Activated CD8-positive, alpha-beta memory T cell treated with anti-CD3 and anti-CD28 coated beads, Interleukin-2, amount 10 ng/mL, durations not matched to agents 7 days and 5 days (primary cell): Measurements from ENCODE around the gene EFNA5. TPM values are rescaled to one million over a fixed set of nuclear protein-coding genes. Genes with fewer than 3 reads are reported as not detected.
"Not testable (repeated sequence)": the region's sequence is repeated elsewhere in the genome, so short reads cannot be mapped to it uniquely, and the experiment has no call there.

Experiments
- ATAC-seq: fragments of 150-1000 bp; cut with Tn5 transposase; one replicate; pipeline ENCODE4 v1.10.0; 2021; ENCODE audit warnings: moderate library complexity
- CTCF ChIA-PET: fragments of 350-600 bp; sonication (Branson Sonifier 250); formaldehyde crosslinking; loops from one replicate; lab custom pipeline; 2021; ENCODE audit warnings: antibody characterized with exemption; lab: Charles Lee
- DNase-seq: peaks from one replicate; pipeline ENCODE4 v3.0.0-alpha.2; 2020
- H3K27ac Mint-ChIP-seq: one replicate; pipeline ENCODE4 v1.8.0; 2021; ENCODE audit warnings: mild to moderate bottlenecking, mixed read lengths
- H3K27me3 Mint-ChIP-seq: one replicate; pipeline ENCODE4 v1.8.0; 2021; ENCODE audit warnings: mixed read lengths
- H3K36me3 Mint-ChIP-seq: one replicate; pipeline ENCODE4 v1.8.0; 2021; ENCODE audit warnings: mild to moderate bottlenecking, mixed read lengths
- H3K4me1 Mint-ChIP-seq: one replicate; pipeline ENCODE4 v1.8.0; 2021; ENCODE audit warnings: mixed read lengths
- H3K4me3 Mint-ChIP-seq: one replicate; pipeline ENCODE4 v1.8.0; 2021; ENCODE audit warnings: mild to moderate bottlenecking, moderate library complexity, mixed read lengths
- H3K9me3 Mint-ChIP-seq: one replicate; pipeline ENCODE4 v1.8.0; 2022; ENCODE audit warnings: low read depth, mixed read lengths
- total RNA-seq, 2 experiments: library from RNA; stranded (reverse); gene quantifications; one replicate each; pipeline ENCODE4 v1.2.3, GENCODE V29; 2021

EFNA5 gene
- total RNA-seq, 2 experiments from 2014 or later: not detected

- Mint-ChIP-seq H3K4me1 (peaks cover 6% of the 10 kb centered on the region), H3K36me3 (no peaks in the 10 kb centered on the region), H3K4me3 (no peak overlapping the region), H3K27me3 (peaks cover 6% of the 10 kb centered on the region), H3K9me3 (no peaks in the 10 kb centered on the region), H3K27ac (no peak overlapping the region)
- ATAC-seq (no peak), DNase-seq (no peak)
- CTCF ChIA-PET: no interaction called here
Observed at GRCh38 chr5:107364443-107365319, 306.1 kb downstream of the EFNA5 start.

GRCh38 chr5:107363768-107364167 is 307.0 kb downstream of the EFNA5 start:
- peaks cover 6% of the 10 kb centered on the region for H3K27me3 Mint-ChIP-seq
- ATAC-seq: no peak
- CTCF ChIA-PET: no interaction called here
- peaks cover 6% of the 10 kb centered on the region for H3K4me1 Mint-ChIP-seq
- no peak for DNase-seq
- no peak overlapping the region for H3K27ac Mint-ChIP-seq
- no peaks in the 10 kb centered on the region for H3K36me3 Mint-ChIP-seq
- H3K4me3 Mint-ChIP-seq: no peak overlapping the region
- H3K9me3 Mint-ChIP-seq: no peaks in the 10 kb centered on the region

- ATAC-seq (no peak), DNase-seq (no peak)
- Mint-ChIP-seq H3K27me3 (peaks cover 6% of the 10 kb centered on the region), H3K9me3 (no peaks in the 10 kb centered on the region), H3K4me1 (peaks cover 6% of the 10 kb centered on the region), H3K36me3 (no peaks in the 10 kb centered on the region), H3K4me3 (no peak overlapping the region), H3K27ac (no peak overlapping the region)
- CTCF ChIA-PET: no interaction called here
Observed at GRCh38 chr5:107361945-107362344, 308.8 kb downstream of the EFNA5 start.

DNA sequence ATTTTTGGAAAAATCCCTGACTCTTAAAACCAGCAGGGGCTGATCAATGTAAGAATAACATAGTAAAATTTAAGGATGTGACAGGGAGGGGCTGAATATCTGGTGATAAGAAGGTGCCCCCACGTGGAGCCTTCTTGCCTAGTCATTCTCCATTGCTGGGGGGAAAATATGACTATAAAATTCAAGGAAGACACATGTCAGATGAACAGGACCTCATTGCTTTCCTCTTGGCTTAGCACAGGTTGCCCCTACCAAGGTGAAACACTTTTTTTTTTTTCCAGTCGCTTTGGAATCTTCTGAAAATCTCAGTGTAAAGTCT is 310.9 kb downstream of the EFNA5 start:
- Mint-ChIP-seq H3K27ac (no peak overlapping the region), H3K27me3 (peaks cover 3% of the 10 kb centered on the region), H3K4me1 (no peaks in the 10 kb centered on the region), H3K36me3 (no peaks in the 10 kb centered on the region), H3K9me3 (no peaks in the 10 kb centered on the region), H3K4me3 (no peak overlapping the region)
- CTCF ChIA-PET: no interaction called here
- no peak for DNase-seq
- ATAC-seq: no peak

DNA sequence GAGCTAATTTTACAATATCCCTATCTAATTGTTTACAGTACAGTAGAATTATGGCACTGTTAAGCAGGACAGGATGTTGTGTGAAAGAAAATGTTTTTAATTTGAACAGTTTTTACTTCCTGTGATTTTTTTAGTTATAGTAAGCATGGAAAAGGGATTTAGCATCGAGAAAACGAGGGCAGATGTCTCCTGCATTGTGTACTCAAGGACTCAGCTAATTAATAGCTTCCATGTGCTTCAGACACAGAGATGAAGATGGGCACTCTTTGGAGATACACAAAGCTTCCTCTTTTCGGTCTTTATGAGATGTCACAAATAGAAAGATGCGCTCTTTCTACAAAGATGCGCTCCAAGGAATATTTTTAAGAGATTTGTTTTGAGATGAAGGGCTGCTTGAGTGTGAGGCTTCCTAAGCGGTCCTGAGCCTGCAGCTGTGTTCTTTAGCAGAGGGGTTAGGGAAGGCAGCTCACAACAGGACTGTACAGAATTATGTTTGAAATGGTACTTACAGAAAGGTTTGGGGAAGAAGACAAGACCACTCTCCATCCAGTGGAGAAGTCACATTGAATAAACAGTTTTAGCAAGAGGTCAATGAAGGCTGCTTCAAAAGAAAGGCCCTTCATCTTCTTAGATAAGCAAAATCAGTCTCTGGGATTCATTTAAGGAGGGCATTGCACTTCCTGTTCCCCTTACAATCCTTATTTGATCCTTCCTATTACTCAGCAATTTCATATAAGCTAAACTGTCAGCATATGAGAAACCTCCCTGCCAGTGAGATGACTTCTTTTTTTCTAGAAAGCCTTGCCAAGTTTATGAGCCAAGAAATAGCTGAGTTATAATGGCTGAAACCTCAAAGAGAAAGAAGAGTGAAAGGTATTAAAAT is 311.5 kb downstream of the EFNA5 start:
- CTCF ChIA-PET: no interaction called here
- ATAC-seq (no peak), DNase-seq (no peak)
- Mint-ChIP-seq H3K36me3 (no peaks in the 10 kb centered on the region), H3K4me3 (no peak overlapping the region), H3K4me1 (no peaks in the 10 kb centered on the region), H3K27ac (no peak overlapping the region), H3K9me3 (no peaks in the 10 kb centered on the region), H3K27me3 (peaks cover 3% of the 10 kb centered on the region)

GRCh38 chr5:107356891-107357290 is 313.8 kb downstream of the EFNA5 start:
- DNase-seq (no peak), ATAC-seq (no peak)
- Mint-ChIP-seq H3K27ac (no peak overlapping the region), H3K36me3 (no peaks in the 10 kb centered on the region), H3K27me3 (no peaks in the 10 kb centered on the region), H3K4me3 (no peak overlapping the region), H3K9me3 (no peaks in the 10 kb centered on the region), H3K4me1 (no peaks in the 10 kb centered on the region)
- CTCF ChIA-PET: no interaction called here

DNA sequence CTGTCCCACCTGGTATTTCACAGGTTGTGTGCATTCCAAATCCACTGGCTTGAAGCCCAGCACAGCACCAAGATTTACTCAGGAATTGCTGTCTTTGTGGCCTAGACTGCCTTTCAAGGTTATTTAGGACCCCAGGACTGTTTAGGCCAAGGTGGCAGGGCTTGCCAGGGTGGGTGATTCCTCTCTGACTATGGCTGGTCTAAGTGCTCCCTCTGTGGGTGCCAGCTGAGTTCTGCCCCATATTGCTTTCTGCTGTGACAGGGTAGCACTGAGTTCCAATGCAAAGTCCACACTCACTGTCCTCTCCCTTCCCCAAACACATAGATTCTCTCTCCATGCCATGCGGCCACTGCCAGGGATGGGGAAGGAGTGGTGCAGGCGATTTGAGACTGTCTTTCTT is 318.2 kb downstream of the EFNA5 start:
- no peak overlapping the region for H3K27ac Mint-ChIP-seq
- H3K36me3 Mint-ChIP-seq: no peaks in the 10 kb centered on the region
- no peaks in the 10 kb centered on the region for H3K9me3 Mint-ChIP-seq
- DNase-seq (no peak), ATAC-seq (no peak)
- CTCF ChIA-PET: interaction anchor here (0.6 kb wide), 1 partner anchor 34 kb away, joined by 3 read pairs; no protein-coding TSS in a partner anchor
- no peaks in the 10 kb centered on the region for H3K4me1 Mint-ChIP-seq
- H3K4me3 Mint-ChIP-seq: no peak overlapping the region
- no peaks in the 10 kb centered on the region for H3K27me3 Mint-ChIP-seq

DNA sequence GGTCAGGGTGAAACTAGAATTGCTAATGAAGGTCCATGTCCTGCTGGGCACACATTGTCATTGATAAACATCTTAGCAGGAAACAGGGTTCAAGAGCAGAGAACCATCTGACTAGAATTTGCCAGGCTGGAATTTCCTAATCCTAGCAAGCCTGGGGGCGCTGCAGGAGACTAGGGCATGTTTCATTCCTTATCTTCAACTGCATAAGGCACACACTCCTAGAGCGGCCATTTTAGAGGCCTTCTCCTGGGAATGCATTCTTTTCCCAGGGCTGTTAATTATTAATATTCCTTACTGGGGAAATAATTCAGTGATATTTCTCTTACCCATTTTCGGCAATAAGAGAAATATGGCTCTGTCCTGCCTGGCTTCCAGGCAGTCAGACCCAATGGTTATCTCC is 324.2 kb downstream of the EFNA5 start:
- CTCF ChIA-PET, DNase-seq, H3K27ac Mint-ChIP-seq, H3K9me3 Mint-ChIP-seq, H3K4me1 Mint-ChIP-seq, H3K36me3 Mint-ChIP-seq, ATAC-seq, H3K27me3 Mint-ChIP-seq, H3K4me3 Mint-ChIP-seq: not testable (repeated sequence)

DNA sequence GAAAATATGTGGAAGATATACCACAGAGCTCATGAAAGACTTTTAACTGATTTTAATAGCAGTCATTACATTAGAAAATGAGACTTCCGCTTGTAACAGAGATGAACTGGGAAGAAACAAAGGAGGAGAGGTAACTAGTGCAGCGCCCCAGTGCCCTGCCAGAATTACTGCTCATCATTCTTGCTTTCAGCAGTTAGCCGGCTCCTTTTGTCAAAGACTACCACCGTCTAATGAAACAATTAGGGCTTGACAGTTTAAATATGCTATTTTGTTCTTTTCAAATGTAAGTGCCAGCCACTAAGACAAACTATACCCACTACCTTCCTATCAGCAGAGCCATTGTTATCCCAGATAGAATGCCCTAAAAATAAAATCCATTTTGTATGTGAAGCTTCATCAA is 328.4 kb downstream of the EFNA5 start:
- H3K4me1 Mint-ChIP-seq: no peaks in the 10 kb centered on the region
- no peaks in the 10 kb centered on the region for H3K36me3 Mint-ChIP-seq
- no peaks in the 10 kb centered on the region for H3K27me3 Mint-ChIP-seq
- H3K4me3 Mint-ChIP-seq: no peak overlapping the region
- no peak for ATAC-seq
- H3K9me3 Mint-ChIP-seq: peaks cover 2% of the 10 kb centered on the region
- DNase-seq: no peak
- CTCF ChIA-PET: no interaction called here
- H3K27ac Mint-ChIP-seq: no peak overlapping the region

DNA sequence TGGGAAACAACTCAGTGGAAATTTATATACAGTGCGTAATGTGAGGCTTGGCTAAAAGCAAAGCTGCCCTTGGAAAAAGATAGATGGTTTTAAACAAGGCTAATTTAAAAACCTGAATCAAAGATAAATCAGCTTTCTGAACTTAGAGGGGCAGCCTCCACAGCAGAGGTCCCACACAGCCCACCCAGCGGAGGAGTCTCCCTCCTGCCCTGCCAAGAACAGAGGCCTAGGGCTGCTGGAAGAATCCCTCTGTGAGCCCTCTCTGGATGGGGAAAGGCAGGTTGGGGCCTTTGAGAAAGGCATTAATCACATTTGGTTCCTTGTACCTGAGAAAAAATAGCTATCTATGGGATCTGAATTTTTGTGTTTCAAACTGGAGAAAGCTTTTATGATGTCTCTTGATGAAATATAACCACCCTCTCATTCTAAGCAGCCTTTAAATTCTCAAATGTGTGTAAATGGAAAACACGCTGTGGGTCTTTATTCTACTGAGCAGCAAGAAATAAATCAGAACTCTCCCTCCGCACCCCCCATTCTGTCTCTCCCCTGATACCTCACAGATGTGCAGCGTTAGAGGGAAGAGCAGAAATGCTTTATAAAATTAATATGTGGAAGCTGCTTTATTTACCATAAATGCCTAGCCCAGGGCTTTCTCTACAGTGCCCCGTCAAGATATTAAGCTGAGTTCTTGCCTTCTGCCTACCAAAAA is 329.2 kb downstream of the EFNA5 start:
- Mint-ChIP-seq H3K27me3 (no peaks in the 10 kb centered on the region), H3K27ac (no peak overlapping the region), H3K4me3 (no peak overlapping the region), H3K9me3 (peaks cover 2% of the 10 kb centered on the region), H3K36me3 (no peaks in the 10 kb centered on the region), H3K4me1 (no peaks in the 10 kb centered on the region)
- DNase-seq: no peak
- CTCF ChIA-PET: no interaction called here
- ATAC-seq: no peak

GRCh38 chr5:107340631-107341030 is 330.1 kb downstream of the EFNA5 start:
- H3K36me3 Mint-ChIP-seq: no peaks in the 10 kb centered on the region
- DNase-seq: no peak
- no peaks in the 10 kb centered on the region for H3K4me1 Mint-ChIP-seq
- no peak for ATAC-seq
- no peak overlapping the region for H3K27ac Mint-ChIP-seq
- no peaks in the 10 kb centered on the region for H3K27me3 Mint-ChIP-seq
- CTCF ChIA-PET: no interaction called here
- H3K4me3 Mint-ChIP-seq: no peak overlapping the region
- H3K9me3 Mint-ChIP-seq: peaks cover 2% of the 10 kb centered on the region

DNA sequence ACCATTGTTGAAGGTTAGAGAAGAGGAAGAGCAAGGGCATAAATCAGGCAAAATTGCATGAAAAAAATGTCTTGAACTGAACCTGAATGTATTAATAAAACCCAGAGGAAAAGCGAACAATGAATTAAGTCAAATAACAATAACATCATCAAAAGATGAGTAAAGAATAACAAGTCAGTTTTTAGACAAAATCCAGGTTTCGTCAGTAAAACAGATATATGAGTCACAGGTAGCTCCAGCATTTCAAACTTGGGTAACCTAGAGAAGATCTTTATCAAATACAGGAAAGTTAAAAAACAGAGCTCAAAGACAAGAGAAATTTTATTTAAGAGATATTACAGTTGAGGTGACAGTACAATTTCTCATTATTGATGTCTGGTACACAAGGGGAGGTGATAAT is 332.4 kb downstream of the EFNA5 start:
- CTCF ChIA-PET: no interaction called here

DNA sequence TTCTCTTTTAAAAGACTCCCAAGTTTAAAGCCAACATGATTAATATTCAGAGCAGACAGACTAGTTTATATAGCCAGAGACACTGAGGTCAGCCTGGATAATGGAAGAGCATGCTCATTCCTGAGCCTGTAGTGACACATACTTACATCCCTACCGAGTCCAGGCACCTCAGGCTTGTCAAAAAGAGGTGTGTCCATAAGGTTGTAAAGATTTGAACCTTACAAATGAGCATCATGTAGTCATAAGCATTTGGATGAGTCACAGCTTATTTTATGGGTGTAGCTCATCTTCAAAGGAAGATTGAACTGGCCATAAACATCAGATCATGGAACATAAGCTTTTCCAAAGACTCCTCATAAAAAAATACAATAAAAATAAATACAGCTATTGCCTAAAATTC is 333.5 kb downstream of the EFNA5 start:
- ATAC-seq (no peak), DNase-seq (no peak)
- Mint-ChIP-seq H3K36me3 (no peaks in the 10 kb centered on the region), H3K4me1 (no peaks in the 10 kb centered on the region), H3K27ac (no peak overlapping the region), H3K4me3 (no peak overlapping the region), H3K9me3 (peaks cover 2% of the 10 kb centered on the region), H3K27me3 (no peaks in the 10 kb centered on the region)
- CTCF ChIA-PET: interaction anchor here (0.7 kb wide), 1 partner anchor 61 kb away, joined by 3 read pairs; no protein-coding TSS in a partner anchor

More for the DNA sequence above, 332.4 kb downstream of the EFNA5 start:
- Mint-ChIP-seq H3K4me3 (no peak overlapping the region), H3K27me3 (no peaks in the 10 kb centered on the region), H3K4me1 (no peaks in the 10 kb centered on the region), H3K27ac (no peak overlapping the region), H3K9me3 (peaks cover 2% of the 10 kb centered on the region), H3K36me3 (no peaks in the 10 kb centered on the region)
- no peak for DNase-seq
- ATAC-seq: no peak
